Measurements from ENCODE around the gene RPP21.

DNA sequence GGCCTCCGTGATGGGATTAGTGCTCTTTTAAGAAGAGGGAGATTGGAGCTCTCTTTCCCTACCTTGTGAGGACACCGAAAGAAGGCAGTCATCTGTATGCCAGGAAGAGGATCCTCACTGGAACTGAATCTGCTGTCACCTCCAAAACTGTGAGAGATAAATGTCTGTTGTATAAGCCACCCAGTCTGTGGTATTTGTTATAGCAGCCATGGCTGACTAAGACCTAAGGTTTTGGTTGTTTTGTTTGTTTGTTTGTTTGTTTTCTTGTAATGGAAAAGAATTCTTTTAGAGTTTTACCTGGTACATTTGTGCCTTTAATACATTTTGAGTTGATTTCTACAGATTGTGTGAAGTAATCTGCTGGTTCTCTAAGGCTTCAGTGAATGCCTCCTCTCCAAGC lies 7.6 kb downstream of the RPP21 start:
- TF ChIP-seq, protein P1, sequence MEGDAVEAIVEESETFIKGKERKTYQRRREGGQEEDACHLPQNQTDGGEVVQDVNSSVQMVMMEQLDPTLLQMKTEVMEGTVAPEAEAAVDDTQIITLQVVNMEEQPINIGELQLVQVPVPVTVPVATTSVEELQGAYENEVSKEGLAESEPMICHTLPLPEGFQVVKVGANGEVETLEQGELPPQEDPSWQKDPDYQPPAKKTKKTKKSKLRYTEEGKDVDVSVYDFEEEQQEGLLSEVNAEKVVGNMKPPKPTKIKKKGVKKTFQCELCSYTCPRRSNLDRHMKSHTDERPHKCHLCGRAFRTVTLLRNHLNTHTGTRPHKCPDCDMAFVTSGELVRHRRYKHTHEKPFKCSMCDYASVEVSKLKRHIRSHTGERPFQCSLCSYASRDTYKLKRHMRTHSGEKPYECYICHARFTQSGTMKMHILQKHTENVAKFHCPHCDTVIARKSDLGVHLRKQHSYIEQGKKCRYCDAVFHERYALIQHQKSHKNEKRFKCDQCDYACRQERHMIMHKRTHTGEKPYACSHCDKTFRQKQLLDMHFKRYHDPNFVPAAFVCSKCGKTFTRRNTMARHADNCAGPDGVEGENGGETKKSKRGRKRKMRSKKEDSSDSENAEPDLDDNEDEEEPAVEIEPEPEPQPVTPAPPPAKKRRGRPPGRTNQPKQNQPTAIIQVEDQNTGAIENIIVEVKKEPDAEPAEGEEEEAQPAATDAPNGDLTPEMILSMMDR (conservative IDR thresholded peaks at IDR 0.05 in 1 of 2, IDR thresholded peaks at IDR 0.05 in 1 of 2; ENCODE audit: extremely low read depth in 1 of 2, insufficient read depth in 1 of 2, low read depth in 1 of 2, low read length in 2 of 2): no peak
- no peak for TF ChIP-seq EZH2 (IDR thresholded peaks at IDR 0.05; ENCODE audit: borderline replicate concordance, low read length)

All from mammary epithelial cell (primary cell).